ENCODE measurements around the gene UNC93A. TPM values are rescaled to one million over a fixed set of nuclear protein-coding genes. Genes with fewer than 3 reads are reported as not detected.

UNC93A gene
- total and polyA plus RNA-seq, 2 donors (not counting 1 experiment from before 2014, with no cell fraction given): not detected

- intact Hi-C loops (cut with micrococcal nuclease): no loop called here
Observed at GRCh38 chr6:167291623-167292300, 647 bp downstream of the UNC93A start.

More at GRCh38 chr6:167291623-167292300, 647 bp downstream of the UNC93A start:
- no peaks in the 10 kb centered on the region for H3K9me3 Mint-ChIP-seq (ENCODE audit: insufficient read depth)
- H3K9ac ChIP-seq (ENCODE audit: low read length): no peak overlapping the region
- H3K4me3 ChIP-seq (ENCODE audit: control extremely low read depth in 1 of 5, extremely low read depth in 1 of 5, insufficient read depth in 1 of 5, low read depth in 2 of 5, low read length in 4 of 5): no peak overlapping the region
- ChIA-PET POLR2A (no interaction called here), CTCF (interaction anchor here (0.6 to 5.2 kb wide), 4 partner anchors 424 to 517 kb away, joined by 3 to 53 read pairs (median 6); no protein-coding TSS in a partner anchor)
- no peak overlapping the region for H3K27ac ChIP-seq (ENCODE audit: low read length in 2 of 2)
- H3K36me3 ChIP-seq (replicated peaks in 1 of 2; ENCODE audit: control extremely low read depth in 1 of 2, control insufficient read depth in 1 of 2, extremely low read depth in 1 of 2, insufficient read depth in 2 of 2, low read length in 1 of 2): no peaks in the 10 kb centered on the region
- no peaks in the 10 kb centered on the region for H3K4me1 Mint-ChIP-seq
- H3K9me3 ChIP-seq (ENCODE audit: control extremely low read depth in 1 of 3, control insufficient read depth in 2 of 3, insufficient read depth in 1 of 3, low read length in 2 of 3): peaks cover 0 to 2% (median 0%) of the 10 kb centered on the region in 3 donors
- H4K20me1 ChIP-seq (ENCODE audit: control insufficient read depth, insufficient read depth, low read length, poor library complexity, severe bottlenecking): no peaks in the 10 kb centered on the region
- no peak overlapping the region for H3K27ac Mint-ChIP-seq
- no peaks in the 10 kb centered on the region for H3K4me1 ChIP-seq (ENCODE audit: control insufficient read depth in 2 of 2, insufficient read depth in 2 of 2, low read length in 2 of 2)
- no peaks in the 10 kb centered on the region for H3K79me2 ChIP-seq (ENCODE audit: control insufficient read depth, insufficient read depth, low read length)
- no peak for TF ChIP-seq CTCF (IDR thresholded peaks at IDR 0.05)
- no peak for TF ChIP-seq EZH2 (IDR thresholded peaks at IDR 0.05; ENCODE audit: borderline replicate concordance, insufficient read depth, low read depth, low read length, poor library complexity, severe bottlenecking)
- H3K4me2 ChIP-seq (replicated peaks; ENCODE audit: low read depth, low read length, poor library complexity, severe bottlenecking): no peak overlapping the region
- peaks cover 0 to 5% (median 2%) of the 10 kb centered on the region in 4 experiments for H3K27me3 ChIP-seq (replicated peaks in 1 of 4; ENCODE audit: control extremely low read depth in 1 of 4, control insufficient read depth in 3 of 4, insufficient read depth in 4 of 4, low read length in 3 of 4)
- H3K27me3 Mint-ChIP-seq: peaks cover 22% of the 10 kb centered on the region
- no peak overlapping the region for H3K4me3 Mint-ChIP-seq
- no peak overlapping the region for H2AFZ ChIP-seq (ENCODE audit: insufficient read depth, low read depth, low read length, poor library complexity, severe bottlenecking)
- ATAC-seq (ENCODE audit: low read depth) (no peak), DNase-seq (no peak)
- WGBS (ENCODE audit: insufficient coverage): 71% methylated on average over 4 of the region's 7 CpGs

Data from B cell (primary cell).